ENCODE data around the gene KLHDC1. TPM values are rescaled to one million over a fixed set of nuclear protein-coding genes. Genes with fewer than 3 reads are reported as not detected.
"Not testable (repeated sequence)": the region's sequence is repeated elsewhere in the genome, so short reads cannot be mapped to it uniquely, and the experiment has no call there.

Gene KLHDC1
- total and polyA plus RNA-seq, 2 donors from 2014 or later: 2.3 to 8.4 TPM

- Histone ChIP-seq H3K36me3 (ENCODE audit: control insufficient read depth in 2 of 3, insufficient read depth in 3 of 3, low read length in 3 of 3) (peaks cover 0 to 10% (median 4%) of the 10 kb centered on the region in 3 donors), H3K4me3 (ENCODE audit: low read length in 3 of 3) (no peak overlapping the region), H3K27ac (ENCODE audit: low read depth in 2 of 2, low read length in 2 of 2) (no peak overlapping the region), H3K9me3 (ENCODE audit: control insufficient read depth in 2 of 3, insufficient read depth in 1 of 3, low read length in 3 of 3) (no peaks in the 10 kb centered on the region), H3K27me3 (ENCODE audit: control insufficient read depth, insufficient read depth, low read length) (no peaks in the 10 kb centered on the region), H3K4me1 (ENCODE audit: control insufficient read depth in 2 of 3, insufficient read depth in 2 of 3, low read depth in 1 of 3, low read length in 3 of 3) (no peaks in the 10 kb centered on the region), H3K9ac (ENCODE audit: low read length in 3 of 3) (no peak overlapping the region)
- intact Hi-C loops (cut with DNase I): no loop called here
- TF ChIP-seq CTCF (IDR thresholded peaks at IDR 0.05; ENCODE audit: borderline replicate concordance, extremely low read depth, insufficient read depth): no peak
- no peak for DNase-seq
- no peak for FAIRE-seq
Measured at GRCh38 chr14:49733836-49734235, 40.9 kb downstream of the KLHDC1 start.

- FAIRE-seq; H3K27me3 ChIP-seq (ENCODE audit: control insufficient read depth, insufficient read depth, low read length): not testable (repeated sequence)
Measured at GRCh38 chr14:49735669-49736068, 42.7 kb downstream of the KLHDC1 start.

GRCh38 chr14:49745191-49745590 is 52.3 kb downstream of the KLHDC1 start:
- no peak overlapping the region for H3K4me3 ChIP-seq (ENCODE audit: low read length in 3 of 3)
- peaks cover 0 to 8% (median 5%) of the 10 kb centered on the region in 3 donors for H3K36me3 ChIP-seq (ENCODE audit: control insufficient read depth in 2 of 3, insufficient read depth in 3 of 3, low read length in 3 of 3)
- no peaks in the 10 kb centered on the region for H3K4me1 ChIP-seq (ENCODE audit: control insufficient read depth in 2 of 3, insufficient read depth in 2 of 3, low read depth in 1 of 3, low read length in 3 of 3)
- no peaks in the 10 kb centered on the region for H3K9me3 ChIP-seq (ENCODE audit: control insufficient read depth in 2 of 3, insufficient read depth in 1 of 3, low read length in 3 of 3)
- no peak overlapping the region for H3K9ac ChIP-seq (ENCODE audit: low read length in 3 of 3)
- H3K27ac ChIP-seq (ENCODE audit: low read depth in 2 of 2, low read length in 2 of 2): no peak overlapping the region
- no peak for DNase-seq
- intact Hi-C loops (cut with DNase I): no loop called here
- TF ChIP-seq CTCF (IDR thresholded peaks at IDR 0.05; ENCODE audit: borderline replicate concordance, extremely low read depth, insufficient read depth): no peak
- H3K27me3 ChIP-seq (ENCODE audit: control insufficient read depth, insufficient read depth, low read length): no peaks in the 10 kb centered on the region
- FAIRE-seq: no peak

More at GRCh38 chr14:49735669-49736068, 42.7 kb downstream of the KLHDC1 start:
- H3K27ac ChIP-seq (ENCODE audit: low read depth in 2 of 2, low read length in 2 of 2); intact Hi-C loops (cut with DNase I); H3K4me1 ChIP-seq (ENCODE audit: control insufficient read depth in 2 of 3, insufficient read depth in 2 of 3, low read depth in 1 of 3, low read length in 3 of 3); H3K9ac ChIP-seq (ENCODE audit: low read length in 3 of 3); H3K9me3 ChIP-seq (ENCODE audit: control insufficient read depth in 2 of 3, insufficient read depth in 1 of 3, low read length in 3 of 3); H3K36me3 ChIP-seq (ENCODE audit: control insufficient read depth in 2 of 3, insufficient read depth in 3 of 3, low read length in 3 of 3); DNase-seq; H3K4me3 ChIP-seq (ENCODE audit: low read length in 3 of 3): not testable (repeated sequence)

DNA sequence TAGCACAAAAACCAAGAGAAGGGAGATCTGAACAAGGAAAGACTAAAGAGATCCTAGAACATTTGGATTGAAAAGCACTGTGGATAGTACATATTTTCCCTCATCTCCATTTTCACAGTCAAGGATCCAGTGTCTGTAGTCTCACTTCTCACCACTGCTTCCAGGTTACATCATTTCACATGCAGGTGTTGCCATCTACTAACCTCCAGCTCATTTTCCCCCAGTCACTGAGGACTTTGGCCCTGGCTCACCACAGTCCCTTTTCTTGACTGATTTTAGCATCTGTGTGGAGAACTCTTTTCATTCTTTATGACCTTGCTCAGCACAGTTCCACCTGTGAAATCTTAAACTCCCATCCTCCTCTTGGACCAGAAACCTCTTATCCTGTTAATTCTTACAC is 53.6 kb downstream of the KLHDC1 start:
- H3K27me3 ChIP-seq (ENCODE audit: control insufficient read depth, insufficient read depth, low read length); intact Hi-C loops (cut with DNase I); H3K27ac ChIP-seq (ENCODE audit: low read depth in 2 of 2, low read length in 2 of 2); H3K4me1 ChIP-seq (ENCODE audit: control insufficient read depth in 2 of 3, insufficient read depth in 2 of 3, low read depth in 1 of 3, low read length in 3 of 3); DNase-seq; FAIRE-seq; H3K36me3 ChIP-seq (ENCODE audit: control insufficient read depth in 2 of 3, insufficient read depth in 3 of 3, low read length in 3 of 3); H3K4me3 ChIP-seq (ENCODE audit: low read length in 3 of 3); H3K9me3 ChIP-seq (ENCODE audit: control insufficient read depth in 2 of 3, insufficient read depth in 1 of 3, low read length in 3 of 3); H3K9ac ChIP-seq (ENCODE audit: low read length in 3 of 3): not testable (repeated sequence)

Measured in kidney (tissue), 14 donors.